NB4 (cell line): ENCODE results near the gene ROBO1.

Experiments
- DNase-seq: peaks from one replicate; pipeline ENCODE4 v3.0.0; 2010; ENCODE audit warnings: low read depth
- H3K4me3 ChIP-seq: one replicate; pipeline ENCODE4 v1.5.1; 2011; ENCODE audit warnings: mild to moderate bottlenecking, low read depth, low read length, moderate library complexity
- MYC ChIP-seq: IDR thresholded peaks from 2 replicates; pipeline ENCODE4 v1.6.1; 2011; ENCODE audit warnings: low read depth, low read length
- POLR2A ChIP-seq: IDR thresholded peaks from 2 replicates; pipeline ENCODE4 v1.6.1; 2011; ENCODE audit warnings: mild to moderate bottlenecking; ENCODE audit not compliant: insufficient read length; ENCODE audit errors: extremely low read depth
- TF ChIP-seq, protein P1 (sequence below): IDR thresholded peaks from 2 replicates; pipeline ENCODE4 v1.6.1; 2011; ENCODE audit warnings: low read depth, low read length
- TF ChIP-seq, protein P2 (sequence below): IDR thresholded peaks from one replicate; pipeline ENCODE4 v1.5.1; 2012; ENCODE audit warnings: low read depth, low read length

ROBO1 gene

DNA sequence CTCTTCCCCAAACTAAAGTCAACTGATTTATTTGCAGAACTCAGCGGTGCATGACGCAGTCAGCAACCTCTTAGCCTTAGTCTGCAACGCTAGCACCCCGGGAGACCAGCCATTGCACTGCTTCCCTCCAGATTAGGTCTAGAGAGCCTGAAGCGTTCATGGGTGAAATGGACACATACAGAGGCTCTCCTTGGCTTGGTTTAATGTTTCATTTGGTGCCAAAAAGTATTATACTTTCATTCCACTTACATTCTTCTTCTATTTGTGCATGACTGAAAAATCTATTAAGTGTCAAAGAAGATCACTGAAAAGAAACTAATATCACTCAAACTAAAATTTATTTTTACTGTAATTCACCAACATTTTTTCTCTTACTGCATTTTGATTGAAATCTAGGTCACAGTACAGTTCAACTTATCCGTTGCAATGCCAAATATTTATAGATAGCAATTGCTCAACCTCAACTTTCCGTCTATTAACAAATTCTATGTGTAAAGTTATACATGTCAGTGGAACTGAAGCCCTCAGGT, 116.2 kb downstream of the ROBO1 start:
- no peak for DNase-seq
- no peak overlapping the region for H3K4me3 ChIP-seq
- TF ChIP-seq POLR2A, result no peak
- TF ChIP-seq MYC, result no peak
- TF ChIP-seq, protein P1, sequence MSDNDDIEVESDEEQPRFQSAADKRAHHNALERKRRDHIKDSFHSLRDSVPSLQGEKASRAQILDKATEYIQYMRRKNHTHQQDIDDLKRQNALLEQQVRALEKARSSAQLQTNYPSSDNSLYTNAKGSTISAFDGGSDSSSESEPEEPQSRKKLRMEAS, result no peak
- TF ChIP-seq, protein P2, sequence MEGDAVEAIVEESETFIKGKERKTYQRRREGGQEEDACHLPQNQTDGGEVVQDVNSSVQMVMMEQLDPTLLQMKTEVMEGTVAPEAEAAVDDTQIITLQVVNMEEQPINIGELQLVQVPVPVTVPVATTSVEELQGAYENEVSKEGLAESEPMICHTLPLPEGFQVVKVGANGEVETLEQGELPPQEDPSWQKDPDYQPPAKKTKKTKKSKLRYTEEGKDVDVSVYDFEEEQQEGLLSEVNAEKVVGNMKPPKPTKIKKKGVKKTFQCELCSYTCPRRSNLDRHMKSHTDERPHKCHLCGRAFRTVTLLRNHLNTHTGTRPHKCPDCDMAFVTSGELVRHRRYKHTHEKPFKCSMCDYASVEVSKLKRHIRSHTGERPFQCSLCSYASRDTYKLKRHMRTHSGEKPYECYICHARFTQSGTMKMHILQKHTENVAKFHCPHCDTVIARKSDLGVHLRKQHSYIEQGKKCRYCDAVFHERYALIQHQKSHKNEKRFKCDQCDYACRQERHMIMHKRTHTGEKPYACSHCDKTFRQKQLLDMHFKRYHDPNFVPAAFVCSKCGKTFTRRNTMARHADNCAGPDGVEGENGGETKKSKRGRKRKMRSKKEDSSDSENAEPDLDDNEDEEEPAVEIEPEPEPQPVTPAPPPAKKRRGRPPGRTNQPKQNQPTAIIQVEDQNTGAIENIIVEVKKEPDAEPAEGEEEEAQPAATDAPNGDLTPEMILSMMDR, result no peak

DNA sequence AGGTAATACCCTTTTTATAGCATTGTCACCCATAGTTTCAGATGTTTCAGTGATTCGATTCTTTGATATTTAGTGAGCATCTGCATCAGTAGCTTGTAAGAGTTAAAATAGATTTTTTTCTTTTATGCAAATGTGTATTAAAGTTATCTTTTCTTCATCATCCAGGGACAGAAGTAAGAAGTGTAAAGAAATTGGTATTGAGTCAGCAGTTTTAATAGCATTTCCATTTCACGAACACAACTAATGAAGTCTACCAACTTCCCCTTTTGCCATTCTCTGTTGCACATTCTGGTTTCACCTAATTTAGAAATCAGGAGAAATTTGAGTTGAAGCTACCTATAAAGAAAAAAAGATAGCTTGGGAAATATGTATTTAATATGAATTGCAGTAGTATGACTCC, 127.9 kb downstream of the ROBO1 start:
- TF ChIP-seq, protein P1, result no peak
- no peak for TF ChIP-seq POLR2A
- TF ChIP-seq MYC, result no peak
- TF ChIP-seq, protein P2, result no peak
- no peak for DNase-seq
- no peak overlapping the region for H3K4me3 ChIP-seq

DNA sequence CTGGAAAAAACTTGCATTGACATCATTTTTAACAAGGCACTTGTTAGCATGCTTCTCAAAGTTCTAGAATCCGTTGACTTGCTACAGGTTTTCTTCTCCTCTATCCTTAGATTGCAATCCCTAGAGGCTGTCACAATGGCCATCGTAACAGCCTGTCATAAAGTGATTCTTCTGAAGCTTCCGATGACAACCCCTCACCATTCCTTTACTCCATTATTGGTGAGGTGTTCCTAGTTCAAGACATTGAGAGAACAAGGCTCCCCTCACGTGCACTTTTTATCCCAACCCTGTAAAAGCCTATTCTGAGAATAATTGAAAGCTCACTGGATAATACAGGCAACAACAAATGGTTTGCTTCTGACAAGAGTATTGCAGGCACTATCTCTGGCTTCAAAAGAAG, 131.4 kb downstream of the ROBO1 start:
- TF ChIP-seq, protein P2, result no peak
- TF ChIP-seq, protein P1, result no peak
- no peak for TF ChIP-seq MYC
- TF ChIP-seq POLR2A, result no peak
- no peak overlapping the region for H3K4me3 ChIP-seq
- DNase-seq, result no peak

DNA sequence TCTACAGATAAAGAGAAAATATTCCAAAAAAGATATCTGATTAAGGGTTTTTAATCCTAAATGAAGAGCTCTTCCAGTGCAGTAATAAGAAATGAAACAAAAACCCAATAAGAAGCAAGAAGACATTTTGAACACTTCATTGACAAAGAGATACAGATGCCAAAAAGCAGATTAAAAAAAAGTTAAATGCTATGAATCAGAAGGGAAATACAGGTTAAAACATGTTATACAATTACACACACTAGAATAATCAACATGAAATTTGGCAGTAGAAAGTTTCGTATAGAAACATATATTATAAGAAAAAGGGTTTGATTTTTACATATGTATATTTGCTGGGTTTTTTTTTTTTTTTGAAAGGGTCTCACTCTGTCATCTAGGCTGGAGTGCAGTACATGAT, 135.0 kb downstream of the ROBO1 start:
- H3K4me3 ChIP-seq, result no peak overlapping the region
- TF ChIP-seq MYC (no peak), POLR2A (no peak)
- TF ChIP-seq, protein P1, result no peak
- TF ChIP-seq, protein P2, result no peak
- DNase-seq, result no peak

DNA sequence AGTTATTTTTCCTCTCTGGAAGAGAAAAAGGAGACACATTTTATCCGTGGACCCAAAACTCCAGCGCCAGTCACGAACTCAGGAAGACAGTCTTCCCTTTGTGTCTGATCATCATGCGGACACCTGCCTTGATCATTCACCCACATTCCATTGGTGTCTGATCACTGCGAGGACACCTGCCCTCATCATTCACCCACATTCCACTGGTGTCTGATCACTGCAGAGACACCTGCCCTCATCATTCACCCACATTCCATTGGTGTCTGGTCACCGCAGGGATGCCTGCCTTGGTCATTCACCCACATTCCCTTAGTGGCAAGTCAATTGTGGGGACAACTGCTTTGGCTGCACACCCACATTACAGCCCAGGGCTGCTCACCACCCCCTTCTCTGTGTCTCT, 148.9 kb downstream of the ROBO1 start:
- no peak for DNase-seq

More for the DNA sequence above, 148.9 kb downstream of the ROBO1 start:
- H3K4me3 ChIP-seq, result no peak overlapping the region
- TF ChIP-seq, protein P1, result no peak
- TF ChIP-seq POLR2A (no peak), MYC (no peak)
- TF ChIP-seq, protein P2, result no peak
